H1 (cell line): ENCODE data around the gene MRPL28. TPM values are rescaled to one million over a fixed set of nuclear protein-coding genes. Genes with fewer than 3 reads are reported as not detected.

Experiments
- CTCF ChIA-PET: fragments of 300-600 bp; sonication (Branson Sonifier 250); formaldehyde crosslinking; loops from one replicate; lab custom pipeline; 2021; ENCODE audit not compliant: partially characterized antibody; lab: Charles Lee
- POLR2A ChIA-PET: fragments of 300-600 bp; sonication (Branson Sonifier 250); formaldehyde crosslinking; loops from one replicate; lab custom pipeline; 2021; ENCODE audit warnings: inconsistent platforms; ENCODE audit not compliant: partially characterized antibody; lab: Charles Lee
- DNase-seq, 2 experiments: peaks; one replicate each; pipeline versions ENCODE4 v3.0.0 to v3.0.0-alpha.2; 2010 to 2022; ENCODE audit warnings: low spot score in 2 of 2, low read depth in 1 of 2, mixed read lengths in 1 of 2
- FAIRE-seq: peaks from 2 replicates; lab custom pipeline; 2011; peaks lifted over from hg19 to GRCh38; lab: Jason Lieb, UNC
- H2AFZ ChIP-seq: 2 replicates; pipeline ENCODE4 v1.8.1; 2012; ENCODE audit warnings: low read length, inconsistent platforms
- H2AK5ac ChIP-seq: 2 replicates; pipeline ENCODE4 v1.6.1; 2013; ENCODE audit warnings: low read depth, low read length
- H2BK120ac ChIP-seq: replicated peaks from 2 replicates; pipeline ENCODE3; 2013; ENCODE audit warnings: low read depth, low read length, inconsistent platforms
- H2BK12ac ChIP-seq: 2 replicates; pipeline ENCODE4 v1.6.1; 2013; ENCODE audit warnings: low read depth, low read length
- H2BK15ac ChIP-seq: 2 replicates; pipeline ENCODE4 v1.6.1; 2013; ENCODE audit warnings: low read length
- H2BK20ac ChIP-seq: 2 replicates; pipeline ENCODE4 v1.6.1; 2013; ENCODE audit warnings: low read length
- H2BK5ac ChIP-seq: 2 replicates; pipeline ENCODE4 v1.6.1; 2013; ENCODE audit warnings: low read depth, low read length
- H3K14ac ChIP-seq: 2 replicates; pipeline ENCODE4 v1.6.1; 2013; ENCODE audit warnings: inconsistent platforms; ENCODE audit not compliant: insufficient read length
- H3K18ac ChIP-seq: 2 replicates; pipeline ENCODE4 v1.6.1; 2013; ENCODE audit warnings: low read length; ENCODE audit errors: extremely low read depth
- H3K23ac ChIP-seq: 2 replicates; pipeline ENCODE4 v1.6.1; 2013; ENCODE audit warnings: inconsistent platforms; ENCODE audit not compliant: insufficient read length
- H3K23me2 ChIP-seq: 2 replicates; pipeline ENCODE4 v1.6.1; 2013; ENCODE audit warnings: low read depth, low read length
- H3K27ac ChIP-seq: 2 replicates; pipeline ENCODE4 v1.6.1; 2011; ENCODE audit warnings: low read depth, low read length, inconsistent platforms
- H3K27me3 ChIP-seq, 4 experiments: replicated peaks in 1 of 4; 1 replicate in 1 of 4; 2 replicates in 3 of 4; pipeline versions ENCODE4 v1.6.1 to v1.8.1; 2011 to 2013; ENCODE audit warnings: low read length in 3 of 4, mild to moderate bottlenecking in 3 of 4, inconsistent platforms in 2 of 4, mixed read lengths in 2 of 4, moderate library complexity in 1 of 4; ENCODE audit not compliant: control insufficient read depth in 3 of 4, insufficient read depth in 3 of 4; ENCODE audit errors: extremely low read depth in 1 of 4
- H3K36me3 ChIP-seq, 4 experiments: 2 replicates each; pipeline versions ENCODE4 v1.6.1 to v1.8.1; 2011 to 2013; ENCODE audit warnings: mild to moderate bottlenecking in 4 of 4, low read length in 3 of 4, moderate library complexity in 2 of 4, control low read depth in 1 of 4, inconsistent platforms in 1 of 4; ENCODE audit not compliant: insufficient read depth in 4 of 4, control insufficient read depth in 2 of 4
- H3K4ac ChIP-seq: replicated peaks from 2 replicates; pipeline ENCODE3; 2013; ENCODE audit warnings: low read length, low read depth, mixed read lengths, inconsistent platforms; ENCODE audit not compliant: insufficient read length
- H3K4me1 ChIP-seq, 4 experiments: replicated peaks in 1 of 4; 1 replicate in 1 of 4; 2 replicates in 3 of 4; pipeline versions ENCODE4 v1.6.1 to v1.8.1; 2011 to 2013; ENCODE audit warnings: low read length in 3 of 4, inconsistent platforms in 2 of 4, mixed read lengths in 1 of 4; ENCODE audit not compliant: insufficient read depth in 4 of 4, control insufficient read depth in 3 of 4
- H3K4me2 ChIP-seq, 2 experiments: 2 replicates each; pipeline versions ENCODE4 v1.6.1 to v1.8.1; 2011 to 2013; ENCODE audit warnings: low read depth in 2 of 2, low read length in 2 of 2, control low read depth in 1 of 2, inconsistent platforms in 1 of 2, mild to moderate bottlenecking in 1 of 2; ENCODE audit not compliant: insufficient read depth in 1 of 2
- H3K4me3 ChIP-seq, 4 experiments: fragments of 200-600, 300-600 bp in 1 of 4; sonication (generic), shearing (Covaris generic), sonication (Bioruptor Twin) in 1 of 4; 2 replicates each; pipeline versions ENCODE4 v1.5.1 to v1.8.1; 2011 to 2016; ENCODE audit warnings: low read length in 4 of 4, low read depth in 3 of 4, control low read depth in 2 of 4, inconsistent platforms in 2 of 4, mild to moderate bottlenecking in 2 of 4, mixed read lengths in 1 of 4, moderate library complexity in 1 of 4; ENCODE audit not compliant: insufficient read depth in 2 of 4; ENCODE audit errors: extremely low read depth in 1 of 4
- H3K56ac ChIP-seq: replicated peaks from 2 replicates; pipeline ENCODE3; 2013; ENCODE audit warnings: low read depth, mild to moderate bottlenecking, mixed read lengths, low read length, inconsistent platforms; ENCODE audit not compliant: insufficient read length
- H3K79me1 ChIP-seq: 2 replicates; pipeline ENCODE4 v1.6.1; 2013; ENCODE audit warnings: low read depth, low read length, control low read depth
- H3K79me2 ChIP-seq, 2 experiments: 2 replicates each; pipeline versions ENCODE4 v1.6.1 to v1.8.1; 2012 to 2013; ENCODE audit warnings: low read length in 2 of 2, mild to moderate bottlenecking in 2 of 2, inconsistent platforms in 1 of 2; ENCODE audit not compliant: insufficient read depth in 2 of 2, control insufficient read depth in 1 of 2
- H3K9ac ChIP-seq, 4 experiments: replicated peaks in 1 of 4; 1 replicate in 1 of 4; 2 replicates in 3 of 4; pipeline versions ENCODE4 v1.6.1 to v1.8.1; 2011 to 2013; ENCODE audit warnings: low read depth in 3 of 4, low read length in 3 of 4, control low read depth in 2 of 4, mild to moderate bottlenecking in 2 of 4, moderate library complexity in 2 of 4, inconsistent platforms in 1 of 4; ENCODE audit errors: extremely low read depth in 1 of 4
- H3K9me3 ChIP-seq, 2 experiments: 2 replicates each; pipeline versions ENCODE4 v1.6.1 to v1.8.1; 2012 to 2013; ENCODE audit warnings: mild to moderate bottlenecking in 2 of 2, moderate library complexity in 2 of 2, control low read depth in 1 of 2, inconsistent platforms in 1 of 2, low read depth in 1 of 2, low read length in 1 of 2, mixed read lengths in 1 of 2; ENCODE audit not compliant: insufficient read depth in 2 of 2
- H4K20me1 ChIP-seq, 2 experiments: replicated peaks in 1 of 2; 2 replicates each; pipeline versions ENCODE3 to v1.8.1; 2011 to 2013; ENCODE audit warnings: inconsistent platforms in 2 of 2, low read length in 2 of 2, mild to moderate bottlenecking in 1 of 2; ENCODE audit not compliant: insufficient read depth in 2 of 2, control insufficient read depth in 1 of 2
- H4K5ac ChIP-seq: 2 replicates; pipeline ENCODE4 v1.6.1; 2013; ENCODE audit warnings: low read length, low read depth, mixed read lengths, inconsistent platforms; ENCODE audit not compliant: insufficient read length
- H4K8ac ChIP-seq: 2 replicates; pipeline ENCODE4 v1.8.0; 2013; ENCODE audit warnings: mild to moderate bottlenecking, moderate library complexity, low read length, inconsistent platforms; ENCODE audit not compliant: insufficient read depth; ENCODE audit errors: extremely low read depth
- H4K91ac ChIP-seq: replicated peaks from 2 replicates; pipeline ENCODE3; 2013; ENCODE audit warnings: low read length, mixed read lengths, inconsistent platforms; ENCODE audit not compliant: insufficient read length
- SIX5 ChIP-seq: IDR thresholded peaks from 2 replicates; pipeline ENCODE4 v1.6.1; 2011; ENCODE audit warnings: mild to moderate bottlenecking, low read depth, low read length
- WGBS, 2 experiments: shearing (Covaris generic) in 1 of 2; methylation state at CpG; one replicate each; pipeline versions ENCODE4 v1.1.6 to v1.1.7; 2013 to 2015; ENCODE audit warnings: low lambda C conversion rate in 2 of 2, mixed read lengths in 2 of 2, inconsistent platforms in 1 of 2, low coverage in 1 of 2, missing lambda C conversion rate in 1 of 2; ENCODE audit not compliant: insufficient replicate concordance in 2 of 2, insufficient coverage in 1 of 2, insufficient read length in 1 of 2; ENCODE audit errors: extremely low coverage in 1 of 2, missing lambda C conversion rate in 1 of 2; 5-methylcytosine and 5-hydroxymethylcytosine counted together
- long read RNA-seq, 2 experiments: library from RNA in 1 of 2; library from capped mRNA in 1 of 2; stranded (forward); transcript quantifications; one replicate each; pipeline ENCODE4 v2.0.0, GENCODE V29; 2021; ENCODE audit warnings: inconsistent platforms in 1 of 2
- polyA minus RNA-seq, 3 experiments: library from RNA; depleted of rRNA, polyadenylated mRNA; stranded (reverse); fragments of >200 nt; gene quantifications; 1 replicate in 2 of 3; 2 replicates in 1 of 3; pipeline ENCODE4 v1.2.3, GENCODE V29; 2011
- polyA plus RNA-seq, 7 experiments: library from polyadenylated mRNA; depleted of rRNA in 3 of 7; stranded (reverse) in 5 of 7; unstranded in 2 of 7; fragments of >200 nt in 5 of 7; fragments of 200-250 nt in 2 of 7; gene quantifications; 1 replicate in 5 of 7; 2 replicates in 1 of 7; 4 replicates in 1 of 7; pipeline versions ENCODE4 v1.2.1 to v1.2.3, GENCODE V29; 2011 to 2013; ENCODE audit warnings: missing spikeins in 2 of 7, mixed read lengths in 2 of 7
- total RNA-seq: library from RNA; stranded (reverse); fragmentation: NEBNext Ultra II Directional; extraction: Animal tissue kit (Norgen Biotek cat#: 25700); gene quantifications from 2 replicates; pipeline ENCODE4 v1.2.1, GENCODE V29; 2021

Gene MRPL28
- total RNA-seq (88.9 and 95.7 TPM in 2 replicates), polyA plus RNA-seq (2011; rRNA removed) (188 and 257 TPM in 2 replicates), polyA minus RNA-seq (2011; rRNA and poly(A)+ RNA removed) (52.8 and 69.8 TPM in 2 replicates)
- polyA plus RNA-seq (2011; cell fraction: cytosol; rRNA removed) = 238 TPM
- polyA plus RNA-seq (2011; cell fraction: nucleus; rRNA removed) = 174 TPM
- 80.1 to 165 TPM (median 138 TPM) in 4 replicates for polyA plus RNA-seq (2012, experiment 1 of 2)
- polyA plus RNA-seq (2012, experiment 2 of 2) = 134 TPM
- polyA plus RNA-seq (2013, experiment 1 of 2) = 74.5 TPM
- 74.2 TPM for polyA plus RNA-seq (2013, experiment 2 of 2)
- 45.9 TPM for polyA minus RNA-seq (2011; cell fraction: cytosol; rRNA and poly(A)+ RNA removed)
- 37.7 TPM for polyA minus RNA-seq (2011; cell fraction: nucleus; rRNA and poly(A)+ RNA removed)
- long read RNA-seq, experiment 1, partial matches to known transcripts = 24 of 42 reads
- long read RNA-seq, experiment 1, other reads (novel, unspliced or antisense) = 15 of 42 reads
- long read RNA-seq, experiment 2, transcript MRPL28-201 (6 exons, 1,098 nt) = major isoform, 59 of 260 reads
- long read RNA-seq, experiment 2, transcript MRPL28-204 (6 exons, 800 nt) = minor isoform, 10 of 260 reads
- long read RNA-seq, experiment 2, transcript MRPL28-202 (6 exons, 865 nt) = minor isoform, 35 of 260 reads
- long read RNA-seq, experiment 2, partial matches to known transcripts = 65 of 260 reads
- long read RNA-seq, experiment 2, other reads (novel, unspliced or antisense) = 90 of 260 reads

- H4K8ac ChIP-seq = peak within 1 kb of the TSS; percentile 4
- H3K79me1 ChIP-seq = no peaks in the 10 kb centered on the region; the same call in 1 of the 2 replicates
- CTCF ChIA-PET = interaction anchor here (0.9 to 1.8 kb wide), 9 partner anchors 8 to 342 kb away, joined by 3 to 5 read pairs (median 3); no protein-coding TSS in a partner anchor
- TF ChIP-seq SIX5 = no peak
Measured at GRCh38 chr16:370443-370842, at the start of gene MRPL28. MRPL28 (minus strand) TSS chr16:370538; CDS start chr16:370218, 320 bp downstream.

More at GRCh38 chr16:370443-370842, at the start of gene MRPL28:
- Histone ChIP-seq H2AFZ (no peak within 1 kb of the TSS), H3K4me3 (peak within 1 kb of the TSS; percentile 23 to 60 (median 49); a peak in 7 of 8 replicates), H2BK20ac (no peak within 1 kb of the TSS), H3K27ac (no peak within 1 kb of the TSS), H4K20me1 (peaks cover 8 to 30% of the 10 kb centered on the region in 2 experiments), H3K18ac (peak within 1 kb of the TSS; percentile 19; the same call in 1 of the 2 replicates), H3K23ac (no peak within 1 kb of the TSS), H3K27me3 (no peaks in the 10 kb centered on the region), H2BK5ac (peak within 1 kb of the TSS; percentile 63; the same call in 1 of the 2 replicates), H3K4me2 (peak within 1 kb of the TSS; percentile 70 to 76), H4K5ac (peak within 1 kb of the TSS; percentile 15), H3K23me2 (no peaks in the 10 kb centered on the region; the same call in 1 of the 2 replicates), H3K56ac (peak within 1 kb of the TSS; percentile 46), H3K4ac (peak within 1 kb of the TSS; percentile 32), H3K9me3 (no peaks in the 10 kb centered on the region), H2BK15ac (no peak within 1 kb of the TSS; the same call in 1 of the 2 replicates), H3K14ac (no peak within 1 kb of the TSS), H3K79me2 (no peaks in the 10 kb centered on the region; a peak in 1 of 4 replicates), H3K9ac (peak within 1 kb of the TSS in 1 of 4 experiments; percentile 13; a peak in 2 of 7 replicates), H3K36me3 (peaks cover 20 to 53% (median 44%) of the 10 kb centered on the region in 4 experiments), H2BK120ac (no peak within 1 kb of the TSS), H2BK12ac (no peak within 1 kb of the TSS), H4K91ac (peak within 1 kb of the TSS; percentile 54), H2AK5ac (no peak within 1 kb of the TSS), H3K4me1 (peaks cover 0 to 10% (median 9%) of the 10 kb centered on the region in 4 experiments; a peak in 5 of 7 replicates)
- peak; percentile 89 to 97 for DNase-seq
- POLR2A ChIA-PET = interaction anchor here (0.7 to 2.5 kb wide), 11 partner anchors 8 to 346 kb away, joined by 3 to 11 read pairs (median 4); partner anchors contain the start of gene FAM234A
- 5% methylated on average over 26 of the region's 30 CpGs; no CpG with 5 or more reads in 1 of the 2 experiments for WGBS, 2 experiments
- FAIRE-seq = peak; percentile 39
